K562 (cell line): ENCODE data around the gene SRPK2. TPM values are rescaled to one million over a fixed set of nuclear protein-coding genes. Genes with fewer than 3 reads are reported as not detected.
A peak's percentile ranks its signal among the peaks of the same experiment; 100 is the strongest.

Source experiments
- ATAC-seq: fragments of 200-7000 bp; cut with Tn5 transposase; 3 replicates; pipeline ENCODE4 v1.9.1; 2020; ENCODE audit warnings: moderate library complexity
- BruUV-seq: library from RNA; stranded (reverse); fragments of 400-500 nt; replicated peaks from 2 replicates; lab custom pipeline; 2021; lab: Mats Ljungman, UMichigan
- CTCF ChIA-PET: fragments of 300-600 bp; formaldehyde crosslinking; extraction: SDS; loops from one replicate; lab custom pipeline; 2021; ENCODE audit warnings: low intra/inter-chr PET ratio; lab: Yijun Ruan, JAX
- POLR2A ChIA-PET: fragments of 300-600, 350-650 bp; sonication (Branson Sonifier 250); formaldehyde crosslinking; extraction: SDS; loops from one replicate; lab custom pipeline; 2021; ENCODE audit warnings: antibody characterized with exemption, inconsistent platforms; lab: Yijun Ruan, JAX
- DNase-seq, 4 experiments: peaks; one replicate each; pipeline versions ENCODE4 v3.0.0 to v3.0.0-alpha.2; 2011 to 2018; ENCODE audit warnings: low spot score in 3 of 4, mixed read lengths in 3 of 4; ENCODE audit errors: extremely low read depth in 1 of 4
- FAIRE-seq: peaks from 2 replicates; lab custom pipeline; 2011; peaks lifted over from hg19 to GRCh38; lab: Jason Lieb, UNC
- H2AFZ ChIP-seq: 2 replicates; pipeline ENCODE4 v1.6.0; 2011; ENCODE audit warnings: low read depth, low read length, control low read depth, inconsistent platforms
- H3K27ac ChIP-seq: fragments of 200-600 bp; 3 replicates; pipeline ENCODE4 v1.8.0; 2011; ENCODE audit warnings: low read depth, mild to moderate bottlenecking, control low read depth, inconsistent platforms, low read length, moderate library complexity, mixed read lengths; ENCODE audit errors: extremely low read depth
- H3K27me3 ChIP-seq, 2 experiments: fragments of 300-600 bp in 1 of 2; 2 replicates in 1 of 2; 3 replicates in 1 of 2; pipeline versions ENCODE4 v1.6.0 to v1.8.0; 2011; ENCODE audit warnings: inconsistent platforms in 2 of 2, low read length in 2 of 2, mild to moderate bottlenecking in 1 of 2, mixed read lengths in 1 of 2, moderate library complexity in 1 of 2; ENCODE audit not compliant: control insufficient read depth in 2 of 2, insufficient read depth in 2 of 2
- H3K36me3 ChIP-seq: fragments of 300-600 bp; 3 replicates; pipeline ENCODE4 v1.8.0; 2011; ENCODE audit warnings: mild to moderate bottlenecking, low read length, inconsistent platforms; ENCODE audit not compliant: control insufficient read depth, insufficient read depth
- H3K4me1 ChIP-seq, 2 experiments: fragments of 200-600 bp in 1 of 2; replicated peaks in 1 of 2; 2 replicates in 1 of 2; 3 replicates in 1 of 2; pipeline versions ENCODE4 v1.5.1 to v1.8.0; 2011; ENCODE audit warnings: inconsistent platforms in 2 of 2, low read length in 2 of 2, mild to moderate bottlenecking in 1 of 2, mixed read lengths in 1 of 2, moderate library complexity in 1 of 2; ENCODE audit not compliant: control insufficient read depth in 2 of 2, insufficient read depth in 2 of 2
- H3K4me2 ChIP-seq: 2 replicates; pipeline ENCODE4 v1.6.1; 2011; ENCODE audit warnings: low read length, control low read depth, inconsistent platforms, mixed read lengths; ENCODE audit not compliant: insufficient read depth
- H3K4me3 ChIP-seq: fragments of 200-600 bp; sonication (generic), shearing (Covaris generic); 2 replicates; pipeline ENCODE4 v1.5.1; 2016; ENCODE audit warnings: control low read depth, inconsistent platforms
- H3K79me2 ChIP-seq: fragments of 200-600 bp; 3 replicates; pipeline ENCODE4 v1.8.0; 2011; ENCODE audit warnings: low read length, inconsistent platforms; ENCODE audit not compliant: control insufficient read depth, insufficient read depth
- H3K9ac ChIP-seq, 2 experiments: 2 replicates each; pipeline versions ENCODE4 v1.6.0 to v1.6.1; 2011; ENCODE audit warnings: low read depth in 2 of 2, low read length in 2 of 2, control low read depth in 1 of 2, inconsistent platforms in 1 of 2, mild to moderate bottlenecking in 1 of 2, mixed read lengths in 1 of 2; ENCODE audit not compliant: insufficient read depth in 1 of 2
- H3K9me1 ChIP-seq: one replicate; pipeline ENCODE4 v1.6.0; 2011; ENCODE audit warnings: inconsistent platforms, mild to moderate bottlenecking, low read length, moderate library complexity; ENCODE audit not compliant: control insufficient read depth, insufficient read depth
- H3K9me3 ChIP-seq: replicated peaks from 2 replicates; pipeline ENCODE4 v1.5.1; 2011; ENCODE audit warnings: low read depth, low read length, inconsistent platforms; ENCODE audit not compliant: control insufficient read depth, insufficient read depth
- H4K20me1 ChIP-seq: replicated peaks from 2 replicates; pipeline ENCODE4 v1.6.1; 2011; ENCODE audit warnings: low read length, inconsistent platforms, mixed read lengths; ENCODE audit not compliant: control insufficient read depth, insufficient read depth
- CAMTA2 ChIP-seq: fragments of 250-450 bp; sonication (Bioruptor Pico); conservative IDR thresholded peaks from 2 replicates; pipeline ENCODE4 v1.5.1; 2022
- CBFA2T3 ChIP-seq: fragments of 450-650 bp; IDR thresholded peaks from 2 replicates; pipeline ENCODE4 v1.6.1; 2017
- CBX2 ChIP-seq: fragments of 200-600 bp; sonication (generic); IDR thresholded peaks from one replicate; pipeline ENCODE4 v1.6.1; 2012; ENCODE audit warnings: mild to moderate bottlenecking, low read length, inconsistent platforms; ENCODE audit not compliant: insufficient read depth, poor library complexity, severe bottlenecking
- CC2D1A ChIP-seq: fragments of 450-650 bp; IDR thresholded peaks from 2 replicates; pipeline ENCODE4 v1.6.1; 2017; ENCODE audit warnings: mild to moderate bottlenecking
- NR2C2 ChIP-seq, 2 experiments: fragments of 200-800 bp in 1 of 2; sonication (Bioruptor generic) in 1 of 2; sonication (generic) in 1 of 2; formaldehyde crosslinking in 1 of 2; IDR thresholded peaks; 2 replicates each; pipeline versions ENCODE4 v1.6.1 to v1.8.0; 2016 to 2022; ENCODE audit warnings: mild to moderate bottlenecking in 1 of 2, missing compliant biosample characterization in 1 of 2, missing genetic modification characterization in 1 of 2, missing genetic modification reagents in 1 of 2
- POLR2G ChIP-seq: fragments of 200-400 bp; formaldehyde crosslinking; IDR thresholded peaks from 2 replicates; pipeline ENCODE4 v1.6.1; 2017; ENCODE audit warnings: low read depth, mild to moderate bottlenecking, antibody characterized with exemption, low read length, moderate library complexity
- RAD51 ChIP-seq: fragments of 450-650 bp; IDR thresholded peaks from 2 replicates; pipeline ENCODE4 v1.7.1; 2016; ENCODE audit warnings: low read depth, mild to moderate bottlenecking, borderline replicate concordance
- SRF ChIP-seq, 2 experiments: fragments of 250-450, 450-650 bp in 1 of 2; sonication (Bioruptor Pico) in 1 of 2; sonication (generic) in 1 of 2; formaldehyde crosslinking; IDR thresholded peaks; 2 replicates each; pipeline versions ENCODE4 v1.5.0 to v1.5.1; 2020 to 2022; ENCODE audit warnings: mild to moderate bottlenecking in 1 of 2, missing genetic modification reagents in 1 of 2
- TCF3 ChIP-seq: sonication (generic); formaldehyde crosslinking; IDR thresholded peaks from 2 replicates; pipeline ENCODE4 v1.4.0; 2020; ENCODE audit warnings: mild to moderate bottlenecking, missing genetic modification reagents
- ZBTB7A ChIP-seq: IDR thresholded peaks from 2 replicates; pipeline ENCODE4 v1.6.1; 2011; ENCODE audit warnings: low read depth, mild to moderate bottlenecking, low read length, moderate library complexity, borderline replicate concordance; ENCODE audit not compliant: control insufficient read depth
- ZKSCAN1 ChIP-seq: fragments of 150-350 bp; IDR thresholded peaks from 2 replicates; pipeline ENCODE4 v1.6.1; 2016; ENCODE audit warnings: low read depth, low read length
- WGBS: fragments of 100-300 bp; shearing (Covaris generic); methylation state at CpG from one replicate; pipeline ENCODE4 v1.1.6; 2016; ENCODE audit warnings: low coverage, mixed read lengths; ENCODE audit not compliant: insufficient coverage; ENCODE audit errors: missing lambda C conversion rate; 5-methylcytosine and 5-hydroxymethylcytosine counted together
- in situ Hi-C: fragments of 300-500 bp; cut with MboI; formaldehyde crosslinking; loops from 4 replicates; pipeline ENCODE4 v1.15.0; 2018; ENCODE audit warnings: inconsistent platforms, mixed read lengths
- intact Hi-C: fragments of 100-400 bp; cut with micrococcal nuclease; formaldehyde crosslinking; loops from 2 replicates; pipeline ENCODE4 v1.14.2; 2022
- polyA plus RNA-seq, 8 experiments: library from polyadenylated mRNA; depleted of rRNA in 4 of 8; stranded (reverse) in 5 of 8; unstranded in 3 of 8; fragments of >200 nt; fragmentation: Nextera tagmentation in 2 of 8; fragmentation: Illumina TruSeq in 1 of 8; extraction: Ambion mirVana in 2 of 8; extraction: Trizol in 1 of 8; gene quantifications; 2 replicates each; pipeline versions ENCODE4 v1.2.1 to v1.2.3, GENCODE V29; 2011 to 2014; ENCODE audit warnings: inconsistent platforms in 1 of 8, missing spikeins in 1 of 8
- total RNA-seq, 7 experiments: library from RNA; depleted of rRNA in 6 of 7; stranded (reverse); fragments of >200 nt in 6 of 7; fragmentation: Illumina TruSeq in 2 of 7; extraction: Trizol in 2 of 7; gene quantifications; 2 replicates each; pipeline versions ENCODE4 v1.2.1 to v1.2.3, GENCODE V29; 2011 to 2021; ENCODE audit warnings: low replicate concordance in 1 of 7
- TF ChIP-seq, protein P1 (sequence below): fragments of 250-450 bp; sonication (Bioruptor Pico); IDR thresholded peaks from 2 replicates; pipeline ENCODE4 v1.4.0; 2020
- TF ChIP-seq, protein P2 (sequence below): fragments of 250-450 bp; sonication (Bioruptor Pico); IDR thresholded peaks from 2 replicates; pipeline ENCODE4 v1.8.0; 2022; ENCODE audit warnings: inconsistent platforms, mild to moderate bottlenecking, moderate library complexity, borderline replicate concordance
- TF ChIP-seq, protein P3 (sequence below): fragments of 450-650 bp; formaldehyde crosslinking; IDR thresholded peaks from 2 replicates; pipeline ENCODE4 v1.4.0; 2020; ENCODE audit warnings: mild to moderate bottlenecking, mixed read lengths

The SRPK2 gene
- total and polyA plus RNA-seq, 9 of the 15 experiments (the other 6 are each of a cell fraction or from before 2014, with no cell fraction given): 21.5 to 44.7 (median 33.3) TPM

DNA sequence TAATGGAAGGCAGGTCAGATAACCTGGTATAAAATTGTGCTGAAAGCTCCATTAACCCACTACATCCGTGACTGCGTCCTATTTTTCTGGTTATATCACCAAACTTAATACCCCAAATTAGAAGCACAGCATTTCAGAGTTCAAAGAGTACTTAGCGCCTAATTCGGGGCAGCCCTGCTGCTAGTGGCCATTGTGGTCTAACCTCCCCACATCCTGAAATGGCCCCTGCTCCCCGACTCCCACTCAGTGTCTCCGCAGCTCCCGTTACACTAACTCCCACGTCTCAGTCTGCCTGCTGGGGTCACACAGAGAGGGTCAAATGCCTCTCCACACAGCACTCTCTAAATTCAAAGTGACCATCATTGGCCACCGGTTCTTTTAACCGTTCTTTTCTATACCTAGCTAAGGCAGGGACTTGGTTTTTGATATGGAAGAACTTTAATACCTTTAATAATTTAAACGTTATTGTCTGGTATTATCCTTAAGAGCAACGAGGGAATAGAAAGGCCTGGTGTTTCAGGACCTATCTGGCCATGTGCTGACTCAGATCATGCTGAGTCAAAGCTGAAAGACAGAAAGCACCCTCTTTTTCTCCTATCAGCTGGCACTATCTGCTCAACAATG, 257.6 kb downstream of the SRPK2 start:
- ChIA-PET POLR2A (interaction anchor here (0.5 to 3.9 kb wide), 6 partner anchors 8 to 649 kb away, joined by 3 to 18 read pairs (median 5); no protein-coding TSS in a partner anchor), CTCF (no interaction called here)
- H4K20me1 ChIP-seq: no peaks in the 10 kb centered on the region
- H3K79me2 ChIP-seq: peaks cover 13% of the 10 kb centered on the region; the same call in 1 of the 3 replicates
- peak overlapping the region; percentile 87 for H2AFZ ChIP-seq
- in situ Hi-C loops: no loop called here
- H3K27ac ChIP-seq: peak overlapping the region; percentile 76
- no peak overlapping the region for H3K4me3 ChIP-seq
- peaks cover 34% of the 10 kb centered on the region; the same call in 2 of the 3 replicates for H3K36me3 ChIP-seq
- DNase-seq (peak; percentile 80 to 87 (median 84)), ATAC-seq (peak; percentile 90), FAIRE-seq (peak; percentile 88)
- no peaks in the 10 kb centered on the region for H3K27me3 ChIP-seq
- H3K9me1 ChIP-seq: no peaks in the 10 kb centered on the region
- H3K9me3 ChIP-seq: peaks cover 5% of the 10 kb centered on the region; the same call in 1 of the 2 replicates
- WGBS: 10% methylated on average over 12 of the region's 12 CpGs
- peak overlapping the region; percentile 44 to 65; a peak in 3 of 4 replicates for H3K9ac ChIP-seq
- no TSS peak for BruUV-seq
- H3K4me2 ChIP-seq: peak overlapping the region; percentile 55
- peaks cover 13 to 25% of the 10 kb centered on the region in 2 experiments for H3K4me1 ChIP-seq
- intact Hi-C loops: loop anchor here (5.0 to 10.0 kb wide), 2 partner anchors 146 to 209 kb away; no protein-coding TSS in a partner anchor
- TF ChIP-seq, protein P1, sequence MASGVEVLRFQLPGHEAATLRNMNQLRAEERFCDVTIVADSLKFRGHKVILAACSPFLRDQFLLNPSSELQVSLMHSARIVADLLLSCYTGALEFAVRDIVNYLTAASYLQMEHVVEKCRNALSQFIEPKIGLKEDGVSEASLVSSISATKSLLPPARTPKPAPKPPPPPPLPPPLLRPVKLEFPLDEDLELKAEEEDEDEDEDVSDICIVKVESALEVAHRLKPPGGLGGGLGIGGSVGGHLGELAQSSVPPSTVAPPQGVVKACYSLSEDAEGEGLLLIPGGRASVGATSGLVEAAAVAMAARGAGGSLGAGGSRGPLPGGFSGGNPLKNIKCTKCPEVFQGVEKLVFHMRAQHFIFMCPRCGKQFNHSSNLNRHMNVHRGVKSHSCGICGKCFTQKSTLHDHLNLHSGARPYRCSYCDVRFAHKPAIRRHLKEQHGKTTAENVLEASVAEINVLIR (CRISPR knock-in tag): no peak
- TF ChIP-seq TCF3: peak; percentile 42; the same call in 1 of the 2 replicates
- TF ChIP-seq, protein P2, sequence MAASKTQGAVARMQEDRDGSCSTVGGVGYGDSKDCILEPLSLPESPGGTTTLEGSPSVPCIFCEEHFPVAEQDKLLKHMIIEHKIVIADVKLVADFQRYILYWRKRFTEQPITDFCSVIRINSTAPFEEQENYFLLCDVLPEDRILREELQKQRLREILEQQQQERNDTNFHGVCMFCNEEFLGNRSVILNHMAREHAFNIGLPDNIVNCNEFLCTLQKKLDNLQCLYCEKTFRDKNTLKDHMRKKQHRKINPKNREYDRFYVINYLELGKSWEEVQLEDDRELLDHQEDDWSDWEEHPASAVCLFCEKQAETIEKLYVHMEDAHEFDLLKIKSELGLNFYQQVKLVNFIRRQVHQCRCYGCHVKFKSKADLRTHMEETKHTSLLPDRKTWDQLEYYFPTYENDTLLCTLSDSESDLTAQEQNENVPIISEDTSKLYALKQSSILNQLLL (CRISPR knock-in tag): no peak
- TF ChIP-seq, protein P3, sequence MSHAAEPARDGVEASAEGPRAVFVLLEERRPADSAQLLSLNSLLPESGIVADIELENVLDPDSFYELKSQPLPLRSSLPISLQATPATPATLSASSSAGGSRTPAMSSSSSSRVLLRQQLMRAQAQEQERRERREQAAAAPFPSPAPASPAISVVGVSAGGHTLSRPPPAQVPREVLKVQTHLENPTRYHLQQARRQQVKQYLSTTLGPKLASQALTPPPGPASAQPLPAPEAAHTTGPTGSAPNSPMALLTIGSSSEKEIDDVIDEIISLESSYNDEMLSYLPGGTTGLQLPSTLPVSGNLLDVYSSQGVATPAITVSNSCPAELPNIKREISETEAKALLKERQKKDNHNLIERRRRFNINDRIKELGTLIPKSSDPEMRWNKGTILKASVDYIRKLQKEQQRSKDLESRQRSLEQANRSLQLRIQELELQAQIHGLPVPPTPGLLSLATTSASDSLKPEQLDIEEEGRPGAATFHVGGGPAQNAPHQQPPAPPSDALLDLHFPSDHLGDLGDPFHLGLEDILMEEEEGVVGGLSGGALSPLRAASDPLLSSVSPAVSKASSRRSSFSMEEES (CRISPR knock-in tag): no peak
- TF ChIP-seq CBFA2T3: peak; percentile 63
- TF ChIP-seq CC2D1A: peak; percentile 41; the same call in 1 of the 2 replicates
- peak; percentile 79 for TF ChIP-seq ZBTB7A
- TF ChIP-seq ZKSCAN1: no peak
- no peak for TF ChIP-seq POLR2G
- TF ChIP-seq CAMTA2 (CRISPR knock-in tag): no peak
- TF ChIP-seq RAD51: peak; percentile 17; the same call in 1 of the 2 replicates
- no peak for TF ChIP-seq CBX2
- no peak; a peak in 1 of 4 replicates for TF ChIP-seq SRF (CRISPR knock-in tag; IDR thresholded peaks at IDR 0.05)
- no peak for TF ChIP-seq NR2C2 (CRISPR knock-in tag; IDR thresholded peaks at IDR 0.05)
- peak; percentile 77 for TF ChIP-seq NR2C2 (tag; IDR thresholded peaks at IDR 0.05)
